ENCODE measurements around the gene SCARB2. TPM values are rescaled to one million over a fixed set of nuclear protein-coding genes. Genes with fewer than 3 reads are reported as not detected.

SCARB2 gene
- total and polyA plus RNA-seq, 2 of the 4 experiments (the other 2 are of a cell fraction) = 69.2 to 102 TPM

DNA sequence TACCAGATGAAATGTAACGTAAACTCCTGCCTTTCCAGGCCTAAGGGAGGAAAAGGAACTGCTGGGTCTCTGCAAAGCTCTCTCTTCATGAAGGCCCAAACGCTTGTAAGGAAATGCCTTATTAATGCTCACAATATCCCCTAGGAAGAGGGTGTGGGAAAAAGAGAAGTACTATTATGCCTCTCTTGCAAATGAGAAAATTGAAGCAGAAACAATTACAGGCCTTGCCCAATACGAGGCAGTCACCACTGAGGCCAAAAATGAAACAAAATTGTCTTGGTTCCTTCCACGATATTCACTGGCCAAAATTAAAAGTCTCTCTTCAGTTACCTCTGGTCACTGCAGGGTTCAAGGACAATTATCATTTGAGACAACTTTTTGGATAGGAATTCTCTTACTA lies 3.2 kb downstream of the SCARB2 start (continued):
- no peak for TF ChIP-seq CHD1 (IDR thresholded peaks at IDR 0.05; ENCODE audit: low read depth, low read length)
- TF ChIP-seq, protein P1, sequence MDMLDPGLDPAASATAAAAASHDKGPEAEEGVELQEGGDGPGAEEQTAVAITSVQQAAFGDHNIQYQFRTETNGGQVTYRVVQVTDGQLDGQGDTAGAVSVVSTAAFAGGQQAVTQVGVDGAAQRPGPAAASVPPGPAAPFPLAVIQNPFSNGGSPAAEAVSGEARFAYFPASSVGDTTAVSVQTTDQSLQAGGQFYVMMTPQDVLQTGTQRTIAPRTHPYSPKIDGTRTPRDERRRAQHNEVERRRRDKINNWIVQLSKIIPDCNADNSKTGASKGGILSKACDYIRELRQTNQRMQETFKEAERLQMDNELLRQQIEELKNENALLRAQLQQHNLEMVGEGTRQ (IDR thresholded peaks at IDR 0.05; ENCODE audit: low read depth, low read length) = no peak
- no peak for TF ChIP-seq MAFK (IDR thresholded peaks at IDR 0.05; ENCODE audit: low read depth, low read length)

DNA sequence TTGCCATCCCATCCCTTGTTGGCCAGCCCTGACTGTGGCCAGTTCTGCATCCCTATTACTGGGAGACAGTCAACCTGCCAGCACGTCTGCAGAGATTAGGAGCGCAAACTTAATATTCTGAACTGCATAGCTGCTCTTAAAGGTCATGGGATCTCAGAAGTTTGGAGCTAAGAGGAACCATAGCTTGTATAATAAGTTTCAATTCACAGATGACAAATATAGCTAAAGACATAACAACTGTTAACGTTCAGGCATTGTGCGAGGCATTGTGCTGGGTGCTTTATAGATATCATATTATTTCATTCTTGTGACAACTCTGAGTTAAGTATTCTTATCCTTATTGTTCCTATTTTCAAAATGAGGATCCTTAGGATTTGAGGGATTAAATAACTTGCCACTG lies 3.7 kb downstream of the SCARB2 start:
- Histone ChIP-seq H2AK5ac (ENCODE audit: low read depth, low read length) (peak overlapping the region; percentile 27; the same call in 1 of the 2 replicates), H2AFZ (replicated peaks; ENCODE audit: low read length, poor library complexity) (no peak overlapping the region), H3K27me3 (ENCODE audit: control insufficient read depth, insufficient read depth, low read length) (no peaks in the 10 kb centered on the region), H4K5ac (ENCODE audit: low read depth, low read length) (no peak overlapping the region), H2BK5ac (ENCODE audit: low read depth, low read length, poor library complexity, severe bottlenecking) (peak overlapping the region; percentile 32), H2BK120ac (ENCODE audit: low read depth, low read length) (no peak overlapping the region), H3K9me3 (ENCODE audit: control insufficient read depth, insufficient read depth, low read length) (no peaks in the 10 kb centered on the region), H3K14ac (replicated peaks; ENCODE audit: low read depth, low read length) (no peak overlapping the region), H3K18ac (ENCODE audit: low read depth, low read length) (no peak overlapping the region), H3K9me1 (ENCODE audit: insufficient read depth, low read length) (peaks cover 18% of the 10 kb centered on the region), H3K9ac (ENCODE audit: low read depth, low read length) (no peak overlapping the region), H3K36me3 (ENCODE audit: control insufficient read depth, insufficient read depth, low read length) (peaks cover 1% of the 10 kb centered on the region; the same call in 1 of the 2 replicates), H3K23ac (ENCODE audit: low read depth, low read length) (peak overlapping the region; percentile 69), H3K4me1 (ENCODE audit: control insufficient read depth, insufficient read depth, low read length) (peaks cover 16% of the 10 kb centered on the region), H2BK20ac (ENCODE audit: low read depth, low read length) (no peak overlapping the region), H2BK15ac (ENCODE audit: low read depth, low read length) (no peak overlapping the region), H4K20me1 (ENCODE audit: insufficient read depth, low read length) (peaks cover 20% of the 10 kb centered on the region; the same call in 1 of the 2 replicates), H3K27ac (ENCODE audit: insufficient read depth, low read length) (peak overlapping the region; percentile 36; the same call in 1 of the 2 replicates), H2AK9ac (replicated peaks; ENCODE audit: low read depth, low read length, poor library complexity) (peak overlapping the region; percentile 63), H3K56ac (ENCODE audit: extremely low read depth, insufficient read depth, low read length) (no peak overlapping the region), H4K8ac (ENCODE audit: low read depth in 2 of 2, low read length in 2 of 2) (peak overlapping the region in 1 of 2 experiments; percentile 37; a peak in 1 of 4 replicates), H3K4ac (ENCODE audit: low read depth, low read length) (peak overlapping the region; percentile 8), H3K79me1 (ENCODE audit: low read depth in 1 of 2, low read length in 2 of 2) (peaks cover 18 to 71% of the 10 kb centered on the region in 2 experiments), H3K4me3 (ENCODE audit: insufficient read depth, low read depth, low read length) (no peak overlapping the region), H3K4me2 (ENCODE audit: low read depth, low read length) (no peak overlapping the region), H4K91ac (ENCODE audit: insufficient read depth, low read depth, low read length) (no peak overlapping the region)
- ChIA-PET CTCF (interaction anchor here (1.7 kb wide), 1 partner anchor 30 kb away, joined by 3 read pairs; no protein-coding TSS in a partner anchor), POLR2A (ENCODE audit: unreplicated experiment) (no interaction called here)
- BruUV-seq (replicated peaks) = no TSS peak
- dilution Hi-C loops (cut with HindIII; ENCODE audit: low sequenced_read_pairs, unreplicated experiment) (no loop called here), intact Hi-C loops (cut with micrococcal nuclease) (no loop called here), in situ Hi-C loops (cut with MboI; ENCODE audit: low sequenced_read_pairs) (loop anchor here (5.0 kb wide), 1 partner anchor 957 kb away; no protein-coding TSS in a partner anchor)
- ATAC-seq (ENCODE audit: low read depth) = no peak
- TF ChIP-seq CHD1 (IDR thresholded peaks at IDR 0.05; ENCODE audit: low read depth, low read length) (no peak), CEBPB (IDR thresholded peaks at IDR 0.05; ENCODE audit: low read depth, low read length) (no peak), MAZ (IDR thresholded peaks at IDR 0.05; ENCODE audit: borderline replicate concordance, low read depth, low read length) (no peak), MAFK (IDR thresholded peaks at IDR 0.05; ENCODE audit: low read depth, low read length) (no peak), SMC3 (IDR thresholded peaks at IDR 0.05; ENCODE audit: low read depth, low read length) (no peak), POLR2A (IDR thresholded peaks at IDR 0.05; ENCODE audit: low read depth, low read length) (no peak), NFE2L2 (IDR thresholded peaks at IDR 0.05; ENCODE audit: low read depth, low read length) (no peak), RFX5 (IDR thresholded peaks at IDR 0.05; ENCODE audit: low read depth, low read length) (no peak), FOS (IDR thresholded peaks at IDR 0.05; ENCODE audit: low read depth, low read length) (no peak)
- TF ChIP-seq, protein P1 (IDR thresholded peaks at IDR 0.05; ENCODE audit: low read depth, low read length) = no peak
- TF ChIP-seq, protein P2, sequence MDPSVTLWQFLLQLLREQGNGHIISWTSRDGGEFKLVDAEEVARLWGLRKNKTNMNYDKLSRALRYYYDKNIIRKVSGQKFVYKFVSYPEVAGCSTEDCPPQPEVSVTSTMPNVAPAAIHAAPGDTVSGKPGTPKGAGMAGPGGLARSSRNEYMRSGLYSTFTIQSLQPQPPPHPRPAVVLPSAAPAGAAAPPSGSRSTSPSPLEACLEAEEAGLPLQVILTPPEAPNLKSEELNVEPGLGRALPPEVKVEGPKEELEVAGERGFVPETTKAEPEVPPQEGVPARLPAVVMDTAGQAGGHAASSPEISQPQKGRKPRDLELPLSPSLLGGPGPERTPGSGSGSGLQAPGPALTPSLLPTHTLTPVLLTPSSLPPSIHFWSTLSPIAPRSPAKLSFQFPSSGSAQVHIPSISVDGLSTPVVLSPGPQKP (IDR thresholded peaks at IDR 0.05; ENCODE audit: borderline replicate concordance, low read depth, low read length) = no peak
- WGBS, 2 experiments (ENCODE audit: extremely low coverage in 2 of 2, insufficient read length in 1 of 2) = no CpG with 5 or more reads among the region's 4 CpGs
- DNase-seq = no peak
